Adrenal gland (tissue), 5 donors: ENCODE measurements around the gene GRHPR.

Experiments
- POLR2A ChIP-seq, 2 donors: fragments of 450-650 bp; IDR thresholded peaks; one replicate each; pipeline ENCODE4 v1.6.1; 2017; ENCODE audit warnings: antibody characterized with exemption in 2 of 2, mild to moderate bottlenecking in 2 of 2, moderate library complexity in 1 of 2
- TF ChIP-seq, protein P1 (sequence below), 6 experiments: fragments of 450-650 bp in 4 of 6; fragments of 200-600 bp in 2 of 6; sonication (generic) in 1 of 6; IDR thresholded peaks; 1 replicate in 5 of 6; 2 replicates in 1 of 6; pipeline versions ENCODE4 v1.5.1 to v1.8.0; 2016 to 2021; ENCODE audit warnings: antibody characterized with exemption in 6 of 6, mild to moderate bottlenecking in 2 of 6, moderate library complexity in 1 of 6
- donor health status: DM: no; HTN: no; CAD: no.

DNA sequence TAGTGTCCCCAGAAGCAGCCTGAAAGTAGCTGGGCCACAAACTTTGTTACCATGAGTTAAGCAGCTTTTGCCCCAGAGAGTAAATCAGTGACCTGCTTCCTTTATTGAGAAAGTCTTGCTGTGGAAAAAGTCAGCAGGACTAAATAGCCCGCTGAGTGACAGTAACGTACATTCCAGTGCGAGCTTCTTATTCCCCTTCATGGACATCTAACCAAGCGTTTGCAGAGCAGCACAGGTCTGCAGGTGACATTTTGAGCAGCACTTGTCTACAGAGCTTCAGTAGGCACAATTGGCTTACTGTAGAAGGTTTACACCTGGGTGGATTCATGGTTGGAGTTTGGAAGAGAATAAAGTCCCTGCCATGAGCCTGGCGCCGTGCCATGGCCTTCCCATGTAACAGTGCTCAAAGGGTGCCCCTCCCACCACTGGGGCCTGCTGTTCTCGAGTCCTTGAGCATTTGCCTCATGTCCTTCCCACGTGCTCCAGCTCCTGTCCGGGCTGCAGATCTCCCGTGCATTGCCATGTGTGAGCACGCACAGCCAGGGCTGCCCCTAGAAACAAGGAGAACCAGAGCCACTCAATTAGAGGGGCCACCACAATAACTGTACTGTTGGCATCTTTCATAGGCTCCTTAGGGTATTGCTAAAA, 41.3 kb upstream of the GRHPR start:
- TF ChIP-seq, protein P1, sequence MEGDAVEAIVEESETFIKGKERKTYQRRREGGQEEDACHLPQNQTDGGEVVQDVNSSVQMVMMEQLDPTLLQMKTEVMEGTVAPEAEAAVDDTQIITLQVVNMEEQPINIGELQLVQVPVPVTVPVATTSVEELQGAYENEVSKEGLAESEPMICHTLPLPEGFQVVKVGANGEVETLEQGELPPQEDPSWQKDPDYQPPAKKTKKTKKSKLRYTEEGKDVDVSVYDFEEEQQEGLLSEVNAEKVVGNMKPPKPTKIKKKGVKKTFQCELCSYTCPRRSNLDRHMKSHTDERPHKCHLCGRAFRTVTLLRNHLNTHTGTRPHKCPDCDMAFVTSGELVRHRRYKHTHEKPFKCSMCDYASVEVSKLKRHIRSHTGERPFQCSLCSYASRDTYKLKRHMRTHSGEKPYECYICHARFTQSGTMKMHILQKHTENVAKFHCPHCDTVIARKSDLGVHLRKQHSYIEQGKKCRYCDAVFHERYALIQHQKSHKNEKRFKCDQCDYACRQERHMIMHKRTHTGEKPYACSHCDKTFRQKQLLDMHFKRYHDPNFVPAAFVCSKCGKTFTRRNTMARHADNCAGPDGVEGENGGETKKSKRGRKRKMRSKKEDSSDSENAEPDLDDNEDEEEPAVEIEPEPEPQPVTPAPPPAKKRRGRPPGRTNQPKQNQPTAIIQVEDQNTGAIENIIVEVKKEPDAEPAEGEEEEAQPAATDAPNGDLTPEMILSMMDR (IDR thresholded peaks at IDR 0.05), result no peak
- TF ChIP-seq POLR2A (IDR thresholded peaks at IDR 0.05), result no peak
